UCSD-AML1 (cell line): Measurements from ENCODE around the gene RTN1.
"Not testable (repeated sequence)": the region's sequence is repeated elsewhere in the genome, so short reads cannot be mapped to it uniquely, and the experiment has no call there.

ENCODE experiments used
- DNase-seq: peaks from one replicate; lab custom pipeline; 2025; ENCODE audit not compliant: unreplicated experiment; lab: John Stamatoyannopoulos, UW

Gene RTN1

GRCh38 chr14:59705245-59705644 is 165.3 kb downstream of the RTN1 start:
- DNase-seq = no peak

GRCh38 chr14:59704054-59704645 is 166.4 kb downstream of the RTN1 start:
- no peak for DNase-seq

- no peak for DNase-seq
These were observed 171.1 kb downstream of the RTN1 start for GRCh38 chr14:59699442-59699841.

GRCh38 chr14:59698793-59699192 is 171.8 kb downstream of the RTN1 start:
- no peak for DNase-seq

- no peak for DNase-seq
These were observed 175.4 kb downstream of the RTN1 start for GRCh38 chr14:59695198-59695597.

GRCh38 chr14:59691266-59691665 is 179.3 kb downstream of the RTN1 start:
- no peak for DNase-seq

GRCh38 chr14:59690426-59690825 is 180.2 kb downstream of the RTN1 start:
- no peak for DNase-seq

- peak; percentile 32 for DNase-seq
These were observed 182.1 kb downstream of the RTN1 start for GRCh38 chr14:59688224-59689170.

- no peak for DNase-seq
These were observed 182.9 kb downstream of the RTN1 start for GRCh38 chr14:59687663-59688062.

- DNase-seq = no peak
These were observed 190.7 kb downstream of the RTN1 start for GRCh38 chr14:59679872-59680271.

GRCh38 chr14:59678352-59678751 is 192.2 kb downstream of the RTN1 start:
- DNase-seq = no peak

GRCh38 chr14:59677771-59678231 is 192.8 kb downstream of the RTN1 start:
- no peak for DNase-seq

- no peak for DNase-seq
These were observed 195.2 kb downstream of the RTN1 start for GRCh38 chr14:59675394-59675793.

- no peak for DNase-seq
These were observed 205.8 kb downstream of the RTN1 start for GRCh38 chr14:59664741-59665140.

- no peak for DNase-seq
These were observed 212.8 kb downstream of the RTN1 start for GRCh38 chr14:59657769-59658168.

GRCh38 chr14:59656473-59656872 is 214.1 kb downstream of the RTN1 start:
- no peak for DNase-seq

- not testable (repeated sequence) for DNase-seq
These were observed 216.4 kb downstream of the RTN1 start for GRCh38 chr14:59654131-59654530.

- DNase-seq = not testable (repeated sequence)
These were observed 223.7 kb downstream of the RTN1 start for GRCh38 chr14:59646832-59647231.

- no peak for DNase-seq
These were observed 231.7 kb downstream of the RTN1 start for GRCh38 chr14:59638885-59639284.

GRCh38 chr14:59634617-59635016 is 236.0 kb downstream of the RTN1 start:
- DNase-seq = no peak

GRCh38 chr14:59633486-59633885 is 237.1 kb downstream of the RTN1 start:
- no peak for DNase-seq

GRCh38 chr14:59632381-59632780 is 238.2 kb downstream of the RTN1 start:
- peak; percentile 19 for DNase-seq
